Midbrain (tissue), 1 donor: ENCODE data around the gene CST6.
"Not testable (repeated sequence)": the region's sequence is repeated elsewhere in the genome, so short reads cannot be mapped to it uniquely, and the experiment has no call there.

Source experiments
- DNase-seq: peaks from one replicate; lab custom pipeline; 2025; lab: John Stamatoyannopoulos, UW

CST6 gene

GRCh38 chr11:66015454-66015881, 3.7 kb downstream of the CST6 start:
- DNase-seq: no peak

GRCh38 chr11:66015936-66016792, 4.4 kb downstream of the CST6 start:
- no peak for DNase-seq

GRCh38 chr11:66016793-66017177, 5.0 kb downstream of the CST6 start:
- no peak for DNase-seq

GRCh38 chr11:66017321-66017720, 5.5 kb downstream of the CST6 start:
- no peak for DNase-seq

GRCh38 chr11:66020212-66020611, 8.4 kb downstream of the CST6 start:
- no peak for DNase-seq

- no peak for DNase-seq
These were observed 9.0 kb downstream of the CST6 start for GRCh38 chr11:66020618-66021357.

GRCh38 chr11:66022401-66023185, 10.8 kb downstream of the CST6 start:
- peak; percentile 64 for DNase-seq

GRCh38 chr11:66023186-66023440, 11.3 kb downstream of the CST6 start:
- not testable (repeated sequence) for DNase-seq

GRCh38 chr11:66026017-66026529, 14.3 kb downstream of the CST6 start, which contains the start of gene CATSPER1:
Gene CATSPER1, minus strand, starts transcription at chr11:66026479. Its CDS starts 100 bp downstream, at chr11:66026379.
- DNase-seq: no peak

- DNase-seq: no peak
These were observed 21.3 kb downstream of the CST6 start for GRCh38 chr11:66032957-66033735.

- DNase-seq: no peak
These were observed 24.0 kb downstream of the CST6 start for GRCh38 chr11:66035653-66036333.

- no peak for DNase-seq
These were observed 24.5 kb downstream of the CST6 start for GRCh38 chr11:66036334-66036710.

GRCh38 chr11:66037327-66037726, 25.5 kb downstream of the CST6 start:
- no peak for DNase-seq

GRCh38 chr11:66039765-66040164, 28.0 kb downstream of the CST6 start:
- DNase-seq: no peak

- DNase-seq: no peak
These were observed 30.6 kb downstream of the CST6 start for GRCh38 chr11:66042227-66042995.

GRCh38 chr11:66042996-66043906, 31.4 kb downstream of the CST6 start:
- no peak for DNase-seq

- no peak for DNase-seq
These were observed 32.9 kb downstream of the CST6 start for GRCh38 chr11:66044757-66045156.

- DNase-seq: peak; percentile 70
These were observed 33.4 kb downstream of the CST6 start for GRCh38 chr11:66045177-66045639.

- DNase-seq: no peak
These were observed 35.1 kb downstream of the CST6 start for GRCh38 chr11:66046901-66047300.
